ENCODE results near the gene IPO5. TPM values are rescaled to one million over a fixed set of nuclear protein-coding genes. Genes with fewer than 3 reads are reported as not detected.

Gene IPO5
- polyA plus RNA-seq, 4 donors, result 8.7 to 104 (median 30.7) TPM

- peaks cover 0 to 3% (median 0%) of the 10 kb centered on the region in 3 donors for H3K27me3 ChIP-seq (ENCODE audit: control insufficient read depth in 3 of 3, insufficient read depth in 3 of 3, low read length in 3 of 3)
- no peak for FAIRE-seq
- no peaks in the 10 kb centered on the region for H3K9me3 ChIP-seq (ENCODE audit: control insufficient read depth in 2 of 2, insufficient read depth in 1 of 2, low read depth in 1 of 2, low read length in 1 of 2)
- H3K36me3 ChIP-seq (ENCODE audit: control insufficient read depth in 3 of 3, insufficient read depth in 2 of 3, low read depth in 1 of 3, low read length in 3 of 3), result no peaks in the 10 kb centered on the region
- no peak overlapping the region for H3K27ac ChIP-seq (ENCODE audit: low read depth in 1 of 3, low read length in 2 of 3)
- 89 to 94% (median 91%) methylated on average over 11 of the region's 11 CpGs for WGBS, 3 donors
- no peaks in the 10 kb centered on the region for H3K4me1 ChIP-seq (ENCODE audit: control insufficient read depth in 3 of 3, insufficient read depth in 2 of 3, low read depth in 1 of 3, low read length in 2 of 3)
- DNase-seq, result no peak
- no peak overlapping the region for H3K4me3 ChIP-seq (ENCODE audit: low read depth in 1 of 3, low read length in 3 of 3)
Measured at GRCh38 chr13:98056839-98057410, 103.5 kb downstream of the IPO5 start.

GRCh38 chr13:98059276-98059675 is 105.8 kb downstream of the IPO5 start:
- Histone ChIP-seq H3K36me3 (ENCODE audit: control insufficient read depth in 3 of 3, insufficient read depth in 2 of 3, low read depth in 1 of 3, low read length in 3 of 3) (no peaks in the 10 kb centered on the region), H3K27ac (ENCODE audit: low read depth in 1 of 3, low read length in 2 of 3) (no peak overlapping the region), H3K27me3 (ENCODE audit: control insufficient read depth in 3 of 3, insufficient read depth in 3 of 3, low read length in 3 of 3) (no peaks in the 10 kb centered on the region), H3K4me3 (ENCODE audit: low read depth in 1 of 3, low read length in 3 of 3) (no peak overlapping the region), H3K9me3 (ENCODE audit: control insufficient read depth in 2 of 2, insufficient read depth in 1 of 2, low read depth in 1 of 2, low read length in 1 of 2) (no peaks in the 10 kb centered on the region), H3K4me1 (ENCODE audit: control insufficient read depth in 3 of 3, insufficient read depth in 2 of 3, low read depth in 1 of 3, low read length in 2 of 3) (no peaks in the 10 kb centered on the region)
- 81 to 89% (median 86%) methylated on average over 7 of the region's 7 CpGs for WGBS, 3 donors
- DNase-seq (no peak), FAIRE-seq (no peak)

- no peak overlapping the region for H3K27ac ChIP-seq (ENCODE audit: low read depth in 1 of 3, low read length in 2 of 3)
- FAIRE-seq, result no peak
- H3K36me3 ChIP-seq (ENCODE audit: control insufficient read depth in 3 of 3, insufficient read depth in 2 of 3, low read depth in 1 of 3, low read length in 3 of 3), result no peaks in the 10 kb centered on the region
- no peaks in the 10 kb centered on the region for H3K9me3 ChIP-seq (ENCODE audit: control insufficient read depth in 2 of 2, insufficient read depth in 1 of 2, low read depth in 1 of 2, low read length in 1 of 2)
- no peak overlapping the region for H3K4me3 ChIP-seq (ENCODE audit: low read depth in 1 of 3, low read length in 3 of 3)
- H3K4me1 ChIP-seq (ENCODE audit: control insufficient read depth in 3 of 3, insufficient read depth in 2 of 3, low read depth in 1 of 3, low read length in 2 of 3), result no peaks in the 10 kb centered on the region
- no peaks in the 10 kb centered on the region for H3K27me3 ChIP-seq (ENCODE audit: control insufficient read depth in 3 of 3, insufficient read depth in 3 of 3, low read length in 3 of 3)
- no peak for DNase-seq
- WGBS, 3 donors, result 85 to 92% (median 90%) methylated on average over 3 of the region's 3 CpGs
Measured at GRCh38 chr13:98060282-98060681, 106.8 kb downstream of the IPO5 start.

GRCh38 chr13:98065468-98065867 is 112.0 kb downstream of the IPO5 start:
- DNase-seq (peak; percentile 10 to 11), FAIRE-seq (no peak)
- Histone ChIP-seq H3K4me3 (ENCODE audit: low read depth in 1 of 3, low read length in 3 of 3) (no peak overlapping the region), H3K4me1 (ENCODE audit: control insufficient read depth in 3 of 3, insufficient read depth in 2 of 3, low read depth in 1 of 3, low read length in 2 of 3) (no peaks in the 10 kb centered on the region), H3K9me3 (ENCODE audit: control insufficient read depth in 2 of 2, insufficient read depth in 1 of 2, low read depth in 1 of 2, low read length in 1 of 2) (no peaks in the 10 kb centered on the region), H3K27ac (ENCODE audit: low read depth in 1 of 3, low read length in 2 of 3) (no peak overlapping the region), H3K36me3 (ENCODE audit: control insufficient read depth in 3 of 3, insufficient read depth in 2 of 3, low read depth in 1 of 3, low read length in 3 of 3) (no peaks in the 10 kb centered on the region), H3K27me3 (ENCODE audit: control insufficient read depth in 3 of 3, insufficient read depth in 3 of 3, low read length in 3 of 3) (no peaks in the 10 kb centered on the region)
- 14 to 61% (median 35%) methylated on average over 1 of the region's 1 CpG for WGBS, 3 donors

- Histone ChIP-seq H3K27ac (ENCODE audit: low read depth in 1 of 3, low read length in 2 of 3) (no peak overlapping the region), H3K27me3 (ENCODE audit: control insufficient read depth in 3 of 3, insufficient read depth in 3 of 3, low read length in 3 of 3) (no peaks in the 10 kb centered on the region), H3K4me1 (ENCODE audit: control insufficient read depth in 3 of 3, insufficient read depth in 2 of 3, low read depth in 1 of 3, low read length in 2 of 3) (no peaks in the 10 kb centered on the region), H3K4me3 (ENCODE audit: low read depth in 1 of 3, low read length in 3 of 3) (no peak overlapping the region), H3K9me3 (ENCODE audit: control insufficient read depth in 2 of 2, insufficient read depth in 1 of 2, low read depth in 1 of 2, low read length in 1 of 2) (no peaks in the 10 kb centered on the region), H3K36me3 (ENCODE audit: control insufficient read depth in 3 of 3, insufficient read depth in 2 of 3, low read depth in 1 of 3, low read length in 3 of 3) (no peaks in the 10 kb centered on the region)
- no peak for DNase-seq
- no peak for FAIRE-seq
- WGBS, 3 donors, result 34 to 59% (median 59%) methylated on average over 4 of the region's 4 CpGs
Measured at GRCh38 chr13:98066636-98067035, 113.2 kb downstream of the IPO5 start.

- no peaks in the 10 kb centered on the region for H3K4me1 ChIP-seq (ENCODE audit: control insufficient read depth in 3 of 3, insufficient read depth in 2 of 3, low read depth in 1 of 3, low read length in 2 of 3)
- no peaks in the 10 kb centered on the region for H3K36me3 ChIP-seq (ENCODE audit: control insufficient read depth in 3 of 3, insufficient read depth in 2 of 3, low read depth in 1 of 3, low read length in 3 of 3)
- 24 to 69% (median 52%) methylated on average over 9 of the region's 9 CpGs for WGBS, 3 donors
- DNase-seq (peak; percentile 5 to 7), FAIRE-seq (no peak)
- no peak overlapping the region for H3K4me3 ChIP-seq (ENCODE audit: low read depth in 1 of 3, low read length in 3 of 3)
- no peaks in the 10 kb centered on the region for H3K27me3 ChIP-seq (ENCODE audit: control insufficient read depth in 3 of 3, insufficient read depth in 3 of 3, low read length in 3 of 3)
- H3K27ac ChIP-seq (ENCODE audit: low read depth in 1 of 3, low read length in 2 of 3), result no peak overlapping the region
- peaks cover 0 to 3% of the 10 kb centered on the region in 2 donors for H3K9me3 ChIP-seq (ENCODE audit: control insufficient read depth in 2 of 2, insufficient read depth in 1 of 2, low read depth in 1 of 2, low read length in 1 of 2)
Measured at GRCh38 chr13:98068521-98068920, 115.0 kb downstream of the IPO5 start.

GRCh38 chr13:98069985-98070384 is 116.5 kb downstream of the IPO5 start:
- DNase-seq (no peak), FAIRE-seq (no peak)
- no peaks in the 10 kb centered on the region for H3K4me1 ChIP-seq (ENCODE audit: control insufficient read depth in 3 of 3, insufficient read depth in 2 of 3, low read depth in 1 of 3, low read length in 2 of 3)
- no peak overlapping the region for H3K27ac ChIP-seq (ENCODE audit: low read depth in 1 of 3, low read length in 2 of 3)
- H3K9me3 ChIP-seq (ENCODE audit: control insufficient read depth in 2 of 2, insufficient read depth in 1 of 2, low read depth in 1 of 2, low read length in 1 of 2), result peaks cover 0 to 3% of the 10 kb centered on the region in 2 donors
- H3K36me3 ChIP-seq (ENCODE audit: control insufficient read depth in 3 of 3, insufficient read depth in 2 of 3, low read depth in 1 of 3, low read length in 3 of 3), result no peaks in the 10 kb centered on the region
- no peaks in the 10 kb centered on the region for H3K27me3 ChIP-seq (ENCODE audit: control insufficient read depth in 3 of 3, insufficient read depth in 3 of 3, low read length in 3 of 3)
- 78 to 87% (median 79%) methylated on average over 1 of the region's 1 CpG for WGBS, 3 donors
- no peak overlapping the region for H3K4me3 ChIP-seq (ENCODE audit: low read depth in 1 of 3, low read length in 3 of 3)

GRCh38 chr13:98071316-98071715 is 117.8 kb downstream of the IPO5 start:
- H3K36me3 ChIP-seq (ENCODE audit: control insufficient read depth in 3 of 3, insufficient read depth in 2 of 3, low read depth in 1 of 3, low read length in 3 of 3), result no peaks in the 10 kb centered on the region
- peaks cover 0 to 3% of the 10 kb centered on the region in 2 donors for H3K9me3 ChIP-seq (ENCODE audit: control insufficient read depth in 2 of 2, insufficient read depth in 1 of 2, low read depth in 1 of 2, low read length in 1 of 2)
- H3K27me3 ChIP-seq (ENCODE audit: control insufficient read depth in 3 of 3, insufficient read depth in 3 of 3, low read length in 3 of 3), result no peaks in the 10 kb centered on the region
- no peak overlapping the region for H3K4me3 ChIP-seq (ENCODE audit: low read depth in 1 of 3, low read length in 3 of 3)
- DNase-seq (no peak), FAIRE-seq (no peak)
- H3K4me1 ChIP-seq (ENCODE audit: control insufficient read depth in 3 of 3, insufficient read depth in 2 of 3, low read depth in 1 of 3, low read length in 2 of 3), result no peaks in the 10 kb centered on the region
- H3K27ac ChIP-seq (ENCODE audit: low read depth in 1 of 3, low read length in 2 of 3), result no peak overlapping the region
- 87 to 88% (median 88%) methylated on average over 1 of the region's 1 CpG for WGBS, 3 donors

GRCh38 chr13:98072476-98072875 is 119.0 kb downstream of the IPO5 start:
- no peaks in the 10 kb centered on the region for H3K36me3 ChIP-seq (ENCODE audit: control insufficient read depth in 3 of 3, insufficient read depth in 2 of 3, low read depth in 1 of 3, low read length in 3 of 3)
- no peak overlapping the region for H3K4me3 ChIP-seq (ENCODE audit: low read depth in 1 of 3, low read length in 3 of 3)
- WGBS, 3 donors, result 79 to 88% (median 80%) methylated on average over 2 of the region's 2 CpGs
- no peaks in the 10 kb centered on the region for H3K27me3 ChIP-seq (ENCODE audit: control insufficient read depth in 3 of 3, insufficient read depth in 3 of 3, low read length in 3 of 3)
- H3K4me1 ChIP-seq (ENCODE audit: control insufficient read depth in 3 of 3, insufficient read depth in 2 of 3, low read depth in 1 of 3, low read length in 2 of 3), result no peaks in the 10 kb centered on the region
- H3K9me3 ChIP-seq (ENCODE audit: control insufficient read depth in 2 of 2, insufficient read depth in 1 of 2, low read depth in 1 of 2, low read length in 1 of 2), result peaks cover 0 to 3% of the 10 kb centered on the region in 2 donors
- DNase-seq, result no peak
- no peak overlapping the region for H3K27ac ChIP-seq (ENCODE audit: low read depth in 1 of 3, low read length in 2 of 3)
- no peak for FAIRE-seq

All from small intestine (tissue), 7 donors.